IMR-90 (cell line): ENCODE data around the gene SLC12A7. TPM values are rescaled to one million over a fixed set of nuclear protein-coding genes. Genes with fewer than 3 reads are reported as not detected.

ENCODE experiments used
- ATAC-seq: fragments of 200-7000 bp; cut with Tn5 transposase; 2 replicates; pipeline ENCODE4 v1.9.1; 2020; ENCODE audit warnings: low read depth, mild to moderate bottlenecking, moderate library complexity
- BruUV-seq: library from RNA; stranded (reverse); fragments of 400-500 nt; replicated peaks from 2 replicates; lab custom pipeline; 2021; lab: Mats Ljungman, UMichigan
- CTCF ChIA-PET: fragments of 300-600 bp; formaldehyde crosslinking; extraction: SDS; loops from one replicate; lab custom pipeline; 2021; ENCODE audit warnings: antibody characterized with exemption; lab: Yijun Ruan, JAX
- POLR2A ChIA-PET: fragments of 300-600 bp; sonication (Branson Sonifier 250); formaldehyde crosslinking; loops from one replicate; lab custom pipeline; 2022; ENCODE audit warnings: antibody characterized with exemption; ENCODE audit not compliant: unreplicated experiment; lab: Charles Lee
- DNase-seq: peaks from one replicate; pipeline ENCODE4 v3.0.0; 2013
- H2AFZ ChIP-seq: replicated peaks from 2 replicates; pipeline ENCODE3; 2013; ENCODE audit warnings: low read length, mild to moderate bottlenecking; ENCODE audit not compliant: poor library complexity
- H2AK5ac ChIP-seq: 2 replicates; pipeline ENCODE4 v1.6.1; 2013; ENCODE audit warnings: low read depth, low read length, inconsistent platforms
- H2AK9ac ChIP-seq: replicated peaks from 2 replicates; pipeline ENCODE3; 2013; ENCODE audit warnings: mild to moderate bottlenecking, low read depth, low read length, moderate library complexity; ENCODE audit not compliant: poor library complexity
- H2BK120ac ChIP-seq: 2 replicates; pipeline ENCODE4 v1.6.1; 2013; ENCODE audit warnings: low read depth, low read length, inconsistent platforms
- H2BK15ac ChIP-seq: 3 replicates; pipeline ENCODE4 v1.6.1; 2013; ENCODE audit warnings: low read depth, low read length, inconsistent platforms
- H2BK20ac ChIP-seq: 2 replicates; pipeline ENCODE4 v1.6.1; 2013; ENCODE audit warnings: low read depth, mild to moderate bottlenecking, inconsistent platforms, low read length, moderate library complexity
- H2BK5ac ChIP-seq: 2 replicates; pipeline ENCODE4 v1.6.1; 2013; ENCODE audit warnings: mild to moderate bottlenecking, low read depth, low read length, inconsistent platforms; ENCODE audit not compliant: poor library complexity, severe bottlenecking
- H3K14ac ChIP-seq: replicated peaks from 2 replicates; pipeline ENCODE4 v1.6.1; 2013; ENCODE audit warnings: low read depth, low read length, inconsistent platforms
- H3K18ac ChIP-seq: 2 replicates; pipeline ENCODE4 v1.6.1; 2013; ENCODE audit warnings: low read depth, low read length, control low read depth
- H3K23ac ChIP-seq: 2 replicates; pipeline ENCODE4 v1.6.1; 2013; ENCODE audit warnings: low read depth, low read length, inconsistent platforms
- H3K27ac ChIP-seq: 2 replicates; pipeline ENCODE4 v1.5.1; 2013; ENCODE audit warnings: mild to moderate bottlenecking, control low read depth, low read length; ENCODE audit not compliant: insufficient read depth
- H3K27me3 ChIP-seq: 2 replicates; pipeline ENCODE4 v1.6.1; 2013; ENCODE audit warnings: low read length; ENCODE audit not compliant: control insufficient read depth, insufficient read depth
- H3K36me3 ChIP-seq: 2 replicates; pipeline ENCODE4 v1.6.1; 2013; ENCODE audit warnings: low read length, mixed read lengths; ENCODE audit not compliant: control insufficient read depth, insufficient read depth
- H3K4ac ChIP-seq: 2 replicates; pipeline ENCODE4 v1.6.1; 2013; ENCODE audit warnings: low read depth, low read length, inconsistent platforms
- H3K4me1 ChIP-seq: 2 replicates; pipeline ENCODE4 v1.6.1; 2013; ENCODE audit warnings: low read length, mixed read lengths; ENCODE audit not compliant: control insufficient read depth, insufficient read depth
- H3K4me2 ChIP-seq: 2 replicates; pipeline ENCODE4 v1.6.1; 2013; ENCODE audit warnings: low read depth, mild to moderate bottlenecking, control low read depth, low read length, moderate library complexity
- H3K4me3 ChIP-seq: 2 replicates; pipeline ENCODE4 v1.5.1; 2013; ENCODE audit warnings: low read depth, mild to moderate bottlenecking, control low read depth, low read length, moderate library complexity; ENCODE audit not compliant: insufficient read depth
- H3K56ac ChIP-seq: 2 replicates; pipeline ENCODE4 v1.6.1; 2013; ENCODE audit warnings: low read length, inconsistent platforms; ENCODE audit not compliant: insufficient read depth; ENCODE audit errors: extremely low read depth
- H3K79me1 ChIP-seq, 2 experiments: 2 replicates each; pipeline ENCODE4 v1.6.1; 2013; ENCODE audit warnings: low read length in 2 of 2, inconsistent platforms in 1 of 2, low read depth in 1 of 2
- H3K9ac ChIP-seq: 2 replicates; pipeline ENCODE4 v1.6.1; 2013; ENCODE audit warnings: low read depth, low read length, control low read depth
- H3K9me1 ChIP-seq: 2 replicates; pipeline ENCODE4 v1.6.1; 2013; ENCODE audit warnings: low read length, inconsistent platforms; ENCODE audit not compliant: insufficient read depth
- H3K9me3 ChIP-seq: 2 replicates; pipeline ENCODE4 v1.6.1; 2013; ENCODE audit warnings: low read length; ENCODE audit not compliant: control insufficient read depth, insufficient read depth
- H4K20me1 ChIP-seq: 2 replicates; pipeline ENCODE4 v1.6.1; 2013; ENCODE audit warnings: low read length, inconsistent platforms; ENCODE audit not compliant: insufficient read depth
- H4K5ac ChIP-seq: 2 replicates; pipeline ENCODE4 v1.6.1; 2013; ENCODE audit warnings: mild to moderate bottlenecking, low read depth, low read length, control low read depth
- H4K8ac ChIP-seq, 2 experiments: 2 replicates each; pipeline ENCODE4 v1.6.1; 2013; ENCODE audit warnings: low read depth in 2 of 2, low read length in 2 of 2, control low read depth in 1 of 2, inconsistent platforms in 1 of 2
- H4K91ac ChIP-seq: 2 replicates; pipeline ENCODE4 v1.6.1; 2013; ENCODE audit warnings: low read depth, low read length, inconsistent platforms; ENCODE audit not compliant: insufficient read depth
- BHLHE40 ChIP-seq: fragments of 150-350 bp; IDR thresholded peaks from 2 replicates; pipeline ENCODE4 v1.6.1; 2016; ENCODE audit warnings: mild to moderate bottlenecking, low read depth, low read length
- CEBPB ChIP-seq: IDR thresholded peaks from 2 replicates; pipeline ENCODE4 v1.6.1; 2012; ENCODE audit warnings: low read depth, low read length, improper control_type of control experiment
- CHD1 ChIP-seq: IDR thresholded peaks from 2 replicates; pipeline ENCODE4 v1.6.1; 2012; ENCODE audit warnings: low read depth, low read length, improper control_type of control experiment
- ELK1 ChIP-seq: fragments of 150-350 bp; IDR thresholded peaks from 2 replicates; pipeline ENCODE4 v1.6.1; 2016; ENCODE audit warnings: low read depth, mild to moderate bottlenecking, low read length, moderate library complexity, borderline replicate concordance
- FOS ChIP-seq: fragments of 150-350 bp; IDR thresholded peaks from 2 replicates; pipeline ENCODE4 v1.6.1; 2016; ENCODE audit warnings: low read depth, low read length
- MXI1 ChIP-seq: IDR thresholded peaks from 2 replicates; pipeline ENCODE4 v1.6.1; 2012; ENCODE audit warnings: low read depth, mild to moderate bottlenecking, low read length, moderate library complexity, borderline replicate concordance
- NFE2L2 ChIP-seq: fragments of 150-350 bp; IDR thresholded peaks from 2 replicates; pipeline ENCODE4 v1.6.1; 2016; ENCODE audit warnings: low read depth, mild to moderate bottlenecking, low read length
- POLR2A ChIP-seq: IDR thresholded peaks from 2 replicates; pipeline ENCODE4 v1.6.1; 2012; ENCODE audit warnings: mild to moderate bottlenecking, low read depth, low read length
- RFX5 ChIP-seq: IDR thresholded peaks from 2 replicates; pipeline ENCODE4 v1.8.0; 2012; ENCODE audit warnings: low read depth, mild to moderate bottlenecking, low read length, moderate library complexity
- SMC3 ChIP-seq: fragments of 150-350 bp; IDR thresholded peaks from 2 replicates; pipeline ENCODE4 v1.6.1; 2016; ENCODE audit warnings: low read depth, mild to moderate bottlenecking, antibody characterized with exemption, low read length, moderate library complexity
- USF2 ChIP-seq: fragments of 150-350 bp; IDR thresholded peaks from 2 replicates; pipeline ENCODE4 v1.6.1; 2017; ENCODE audit warnings: mild to moderate bottlenecking, antibody characterized with exemption, low read length, low read depth
- WGBS, 2 experiments: methylation state at CpG; one replicate each; pipeline versions ENCODE4 v1.1.5 to v1.1.7; 2013; ENCODE audit warnings: missing lambda C conversion rate in 2 of 2; ENCODE audit not compliant: insufficient read length in 1 of 2; ENCODE audit errors: extremely low coverage in 2 of 2; 5-methylcytosine and 5-hydroxymethylcytosine counted together
- dilution Hi-C: fragments of 300-500 bp; cut with HindIII; formaldehyde crosslinking; loops from one replicate; pipeline ENCODE4 v1.14.3; 2018; ENCODE audit warnings: low sequenced_read_pairs; ENCODE audit not compliant: unreplicated experiment
- in situ Hi-C: fragments of 300-500 bp; cut with MboI; formaldehyde crosslinking; loops from 3 replicates; pipeline ENCODE4 v1.14.3; 2019; ENCODE audit warnings: low sequenced_read_pairs, inconsistent platforms, mixed read lengths
- intact Hi-C: fragments of 100-400 bp; cut with micrococcal nuclease; formaldehyde crosslinking; loops from 2 replicates; pipeline ENCODE4 v1.10.0; 2022
- polyA plus RNA-seq, 3 experiments: library from polyadenylated mRNA; depleted of rRNA; stranded (reverse); fragments of >200 nt; gene quantifications; 2 replicates each; pipeline ENCODE4 v1.2.3, GENCODE V29; 2012; ENCODE audit warnings: low replicate concordance in 1 of 3
- total RNA-seq: library from RNA; depleted of rRNA; stranded (reverse); fragments of >200 nt; gene quantifications from 2 replicates; pipeline ENCODE4 v1.2.3, GENCODE V29; 2012

The SLC12A7 gene
- total and polyA plus RNA-seq, 2 of the 4 experiments (the other 2 are of a cell fraction) = 3.0 to 6.1 TPM

DNA sequence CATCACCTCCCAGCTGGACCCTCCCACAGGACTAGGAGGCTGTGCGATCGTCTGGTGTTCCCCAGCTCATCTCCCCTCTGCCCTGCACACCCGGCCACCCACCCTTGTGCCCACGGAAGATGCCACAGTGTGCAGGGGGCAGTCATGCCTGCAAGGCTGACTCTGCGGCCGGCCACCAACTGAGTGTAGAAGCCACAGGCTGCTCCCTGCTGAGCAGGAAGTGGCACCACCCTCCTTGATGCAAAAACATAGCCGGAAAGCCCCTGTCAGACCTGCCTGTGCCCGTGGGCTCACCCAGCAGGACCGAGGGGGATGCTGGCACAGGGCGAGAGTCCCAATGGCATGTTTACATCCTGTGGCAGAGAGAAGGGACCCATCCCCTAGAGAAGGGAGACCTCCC lies 40.3 kb upstream of the SLC12A7 start:
- no peak overlapping the region for H3K4me3 ChIP-seq
- H3K79me1 ChIP-seq = no peaks in the 10 kb centered on the region
- no peak overlapping the region for H3K9ac ChIP-seq
- no TSS peak for BruUV-seq
- no peak overlapping the region for H4K8ac ChIP-seq
- H3K18ac ChIP-seq = no peak overlapping the region
- no peak overlapping the region for H2AFZ ChIP-seq
- no peak overlapping the region for H3K4me2 ChIP-seq
- dilution Hi-C loops (no loop called here), intact Hi-C loops (no loop called here), in situ Hi-C loops (no loop called here)
- peaks cover 64% of the 10 kb centered on the region for H3K27me3 ChIP-seq
- DNase-seq = no peak
- H3K9me1 ChIP-seq = no peaks in the 10 kb centered on the region
- TF ChIP-seq BHLHE40 = no peak
- no peak for TF ChIP-seq SMC3
- TF ChIP-seq MXI1 = no peak
- no peak for TF ChIP-seq USF2
- no peak for TF ChIP-seq CEBPB
- TF ChIP-seq FOS = no peak
- no peak for TF ChIP-seq NFE2L2
- TF ChIP-seq ELK1 = no peak
- TF ChIP-seq POLR2A = no peak
- no peak for TF ChIP-seq RFX5
- no peak for TF ChIP-seq CHD1
- POLR2A ChIA-PET = no interaction called here
- no peak overlapping the region for H2AK5ac ChIP-seq
- H3K4me1 ChIP-seq = no peaks in the 10 kb centered on the region
- no peak overlapping the region for H2BK15ac ChIP-seq
- no peaks in the 10 kb centered on the region; the same call in 1 of the 2 replicates for H4K20me1 ChIP-seq
- no peak overlapping the region for H2AK9ac ChIP-seq
- no peak overlapping the region for H3K14ac ChIP-seq
- no peak overlapping the region for H3K56ac ChIP-seq
- no peak overlapping the region for H2BK5ac ChIP-seq
- H2BK120ac ChIP-seq = no peak overlapping the region
- no peak overlapping the region for H3K4ac ChIP-seq
- no peak overlapping the region for H4K91ac ChIP-seq
- ATAC-seq = no peak
- H3K9me3 ChIP-seq = peaks cover 6% of the 10 kb centered on the region; the same call in 1 of the 2 replicates
- CTCF ChIA-PET = no interaction called here
- H4K5ac ChIP-seq = no peak overlapping the region
- H3K36me3 ChIP-seq = no peaks in the 10 kb centered on the region
- no peak overlapping the region for H2BK20ac ChIP-seq
- no peak overlapping the region for H3K27ac ChIP-seq
- H3K23ac ChIP-seq = no peak overlapping the region
- WGBS, 2 experiments = 82% methylated on average over 4 of the region's 10 CpGs; no CpG with 5 or more reads in 1 of the 2 experiments
